Esophagus squamous epithelium (tissue), 5 donors: ENCODE results near the gene S100A9. TPM values are rescaled to one million over a fixed set of nuclear protein-coding genes. Genes with fewer than 3 reads are reported as not detected.

Experiments used
- DNase-seq: peaks from one replicate; lab custom pipeline; 2025; lab: John Stamatoyannopoulos, UW
- H3K27ac ChIP-seq, 4 donors: fragments of 200-600 bp; sonication (generic); one replicate each; pipeline ENCODE4 v1.5.1; 2016 to 2019; ENCODE audit warnings: mild to moderate bottlenecking in 1 of 4
- H3K27me3 ChIP-seq, 4 donors: fragments of 200-600 bp; sonication (generic); 1 replicate in 3 of 4; 2 replicates in 1 of 4; pipeline versions ENCODE4 v1.5.1 to v1.6.0; 2017 to 2021; ENCODE audit warnings: antibody characterized with exemption in 1 of 4
- H3K36me3 ChIP-seq, 3 donors: fragments of 200-600 bp; sonication (generic); one replicate each; pipeline ENCODE4 v1.5.1; 2016 to 2019
- H3K4me1 ChIP-seq, 3 donors: fragments of 200-600 bp; sonication (generic); one replicate each; pipeline ENCODE4 v1.5.1; 2017 to 2019
- H3K4me3 ChIP-seq, 4 donors: fragments of 200-600 bp; sonication (generic); 1 replicate in 3 of 4; 2 replicates in 1 of 4; pipeline ENCODE4 v1.5.1; 2016 to 2019; ENCODE audit warnings: mild to moderate bottlenecking in 2 of 4, moderate library complexity in 1 of 4
- H3K9me3 ChIP-seq, 3 donors: fragments of 200-600 bp; sonication (generic); one replicate each; pipeline ENCODE4 v1.5.1; 2016 to 2019
- CTCF ChIP-seq, 6 experiments: fragments of 450-650 bp in 4 of 6; fragments of 200-600 bp in 2 of 6; sonication (generic) in 2 of 6; IDR thresholded peaks; one replicate each; pipeline ENCODE4 v1.5.1; 2016 to 2019; ENCODE audit warnings: antibody characterized with exemption in 6 of 6, mild to moderate bottlenecking in 4 of 6, moderate library complexity in 4 of 6
- POLR2A ChIP-seq, 4 donors: fragments of 450-650 bp; IDR thresholded peaks; one replicate each; pipeline ENCODE4 v1.6.1; 2017; ENCODE audit warnings: antibody characterized with exemption in 4 of 4, mild to moderate bottlenecking in 4 of 4, moderate library complexity in 3 of 4
- WGBS, 2 donors: methylation state at CpG; one replicate each; pipeline ENCODE4 v1.1.5; 2018; 5-methylcytosine and 5-hydroxymethylcytosine counted together
- intact Hi-C: fragments of 100-400 bp; cut with DNase I; formaldehyde crosslinking; loops from one replicate; pipeline ENCODE4 v1.15.0; 2022
- total RNA-seq, 4 donors: library from RNA; depleted of rRNA; stranded (reverse); fragments of >200 nt; gene quantifications; one replicate each; pipeline ENCODE4 v1.1.0, GENCODE V29; 2016
- donor health status: DM: yes; HTN: yes; CAD: no.

S100A9 gene
- total RNA-seq, 4 donors from 2014 or later = 15,145 to 90,256 (median 57,331) TPM

DNA sequence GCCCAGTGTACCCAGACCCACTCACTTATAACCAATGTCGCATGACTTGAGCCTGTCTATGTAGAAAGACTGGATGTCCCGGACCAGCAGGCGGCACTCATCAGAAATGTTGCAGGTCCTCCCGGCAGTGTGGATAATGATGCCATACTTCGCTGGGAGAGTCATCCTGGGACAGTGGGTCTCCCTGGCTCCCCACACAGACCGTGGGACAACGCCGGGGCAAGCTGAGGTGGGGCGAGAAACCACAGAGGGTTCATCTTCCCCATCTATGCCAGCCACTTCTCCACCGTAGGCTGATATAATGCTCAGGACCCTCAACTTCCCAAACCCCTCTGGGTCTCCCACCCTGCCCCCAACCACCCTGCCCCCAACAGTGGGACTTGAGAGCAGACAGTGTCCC lies 17.3 kb upstream of the S100A9 start:
- intact Hi-C loops = no loop called here
- Histone ChIP-seq H3K4me1 (peaks cover 6 to 27% (median 8%) of the 10 kb centered on the region in 3 donors), H3K4me3 (no peak overlapping the region), H3K9me3 (no peaks in the 10 kb centered on the region), H3K27ac (no peak overlapping the region), H3K36me3 (peaks cover 0 to 7% (median 0%) of the 10 kb centered on the region in 3 donors), H3K27me3 (peaks cover 0 to 3% (median 0%) of the 10 kb centered on the region in 4 donors)
- TF ChIP-seq POLR2A (IDR thresholded peaks at IDR 0.05) = no peak
- TF ChIP-seq CTCF (IDR thresholded peaks at IDR 0.05) = no peak
- WGBS, 2 donors = 89 to 96% methylated on average over 1 to 5 of the region's 10 CpGs
- no peak for DNase-seq

DNA sequence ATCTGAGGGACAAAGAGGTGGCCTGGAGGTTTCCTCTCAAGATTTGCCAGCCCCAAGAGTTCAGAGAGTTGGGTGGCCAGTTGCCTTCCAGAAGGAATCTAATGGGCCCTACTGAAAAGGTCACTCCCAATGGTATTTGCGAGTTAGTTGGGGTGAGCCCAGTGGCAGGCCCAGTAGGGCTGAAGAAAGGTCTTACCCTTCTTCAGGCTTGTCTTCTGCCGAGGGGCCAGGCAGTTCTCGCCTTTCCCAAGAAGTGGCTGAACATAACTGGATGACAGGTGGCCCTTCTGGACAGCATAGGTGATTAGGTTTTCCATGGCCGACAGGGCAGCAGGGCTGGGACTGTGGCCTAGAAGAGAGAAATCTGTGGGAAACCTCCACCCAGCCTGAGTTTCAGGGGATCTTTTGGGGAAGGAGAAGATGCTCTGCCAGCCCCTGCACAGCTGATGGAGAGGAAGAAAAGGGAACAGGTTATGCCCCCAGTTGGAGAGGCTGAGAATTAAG lies 16.2 kb upstream of the S100A9 start:
- Histone ChIP-seq H3K4me3 (no peak overlapping the region), H3K4me1 (peaks cover 6 to 37% (median 8%) of the 10 kb centered on the region in 3 donors), H3K9me3 (no peaks in the 10 kb centered on the region), H3K36me3 (peaks cover 0 to 7% (median 0%) of the 10 kb centered on the region in 3 donors), H3K27ac (no peak overlapping the region), H3K27me3 (peaks cover 0 to 15% (median 0%) of the 10 kb centered on the region in 4 donors)
- 83% methylated on average over 1 of the region's 4 CpGs; no CpG with 5 or more reads in 1 of the 2 donors for WGBS, 2 donors
- TF ChIP-seq CTCF (IDR thresholded peaks at IDR 0.05) = no peak
- TF ChIP-seq POLR2A (IDR thresholded peaks at IDR 0.05) = no peak
- DNase-seq = no peak
- intact Hi-C loops = no loop called here

DNA sequence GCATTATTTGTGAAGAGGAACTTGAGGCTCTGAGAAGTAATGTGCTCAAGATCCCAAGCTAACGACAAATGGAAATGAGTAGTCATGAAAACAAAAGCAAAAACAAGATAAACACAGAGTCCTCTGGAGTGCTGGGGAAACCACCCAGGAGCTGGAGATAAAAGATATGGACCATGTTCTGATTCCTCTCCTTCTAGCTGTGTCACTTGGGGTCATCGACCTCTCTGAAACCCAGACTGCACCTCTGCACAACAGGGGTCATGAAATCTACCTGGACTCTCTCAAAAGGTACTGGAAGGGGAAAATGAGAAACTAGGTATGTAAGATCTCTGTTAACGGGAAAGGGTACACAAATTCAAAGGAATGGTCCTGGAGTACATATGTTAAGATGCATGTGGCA lies 15.5 kb upstream of the S100A9 start:
- WGBS, 2 donors = 61 to 83% methylated on average over 3 of the region's 3 CpGs
- intact Hi-C loops = no loop called here
- H3K27ac ChIP-seq = no peak overlapping the region

GRCh38 chr1:153343040-153343681 lies 14.5 kb upstream of the S100A9 start:
- Histone ChIP-seq H3K27me3 (peaks cover 0 to 31% (median 0%) of the 10 kb centered on the region in 4 donors), H3K27ac (peak overlapping the region in 3 of 4 donors; percentile 55 to 68 (median 58)), H3K9me3 (no peaks in the 10 kb centered on the region), H3K4me1 (peaks cover 8 to 52% (median 8%) of the 10 kb centered on the region in 3 donors), H3K4me3 (no peak overlapping the region), H3K36me3 (peaks cover 0 to 7% (median 0%) of the 10 kb centered on the region in 3 donors)
- TF ChIP-seq POLR2A (IDR thresholded peaks at IDR 0.05) (no peak), CTCF (IDR thresholded peaks at IDR 0.05) (no peak)
- intact Hi-C loops = no loop called here
- DNase-seq = no peak
- WGBS, 2 donors = 50 to 61% methylated on average over 4 to 5 of the region's 5 CpGs

More for the DNA sequence above, 15.5 kb upstream of the S100A9 start:
- DNase-seq = no peak
- peaks cover 6 to 43% (median 8%) of the 10 kb centered on the region in 3 donors for H3K4me1 ChIP-seq
- no peak overlapping the region for H3K4me3 ChIP-seq
- TF ChIP-seq POLR2A (IDR thresholded peaks at IDR 0.05) (no peak), CTCF (IDR thresholded peaks at IDR 0.05) (no peak)
- no peaks in the 10 kb centered on the region for H3K9me3 ChIP-seq
- H3K27me3 ChIP-seq = peaks cover 0 to 22% (median 0%) of the 10 kb centered on the region in 4 donors
- H3K36me3 ChIP-seq = peaks cover 0 to 7% (median 0%) of the 10 kb centered on the region in 3 donors
